ENCODE measurements around the gene RNF220.

GRCh38 chr1:44604157-44604955 lies 199.3 kb downstream of the RNF220 start:
- TF ChIP-seq EZH2 (IDR thresholded peaks at IDR 0.05; ENCODE audit: insufficient read depth, poor library complexity, severe bottlenecking), result no peak
- TF ChIP-seq EZH2phosphoT487 (IDR thresholded peaks at IDR 0.05; ENCODE audit: insufficient read depth, low read depth), result no peak
